ENCODE measurements around the gene DLGAP1. TPM values are rescaled to one million over a fixed set of nuclear protein-coding genes. Genes with fewer than 3 reads are reported as not detected.
A peak's percentile ranks its signal among the peaks of the same experiment; 100 is the strongest.

DLGAP1 gene
- total RNA-seq, 1 experiment from 2014 or later, result not detected

DNA sequence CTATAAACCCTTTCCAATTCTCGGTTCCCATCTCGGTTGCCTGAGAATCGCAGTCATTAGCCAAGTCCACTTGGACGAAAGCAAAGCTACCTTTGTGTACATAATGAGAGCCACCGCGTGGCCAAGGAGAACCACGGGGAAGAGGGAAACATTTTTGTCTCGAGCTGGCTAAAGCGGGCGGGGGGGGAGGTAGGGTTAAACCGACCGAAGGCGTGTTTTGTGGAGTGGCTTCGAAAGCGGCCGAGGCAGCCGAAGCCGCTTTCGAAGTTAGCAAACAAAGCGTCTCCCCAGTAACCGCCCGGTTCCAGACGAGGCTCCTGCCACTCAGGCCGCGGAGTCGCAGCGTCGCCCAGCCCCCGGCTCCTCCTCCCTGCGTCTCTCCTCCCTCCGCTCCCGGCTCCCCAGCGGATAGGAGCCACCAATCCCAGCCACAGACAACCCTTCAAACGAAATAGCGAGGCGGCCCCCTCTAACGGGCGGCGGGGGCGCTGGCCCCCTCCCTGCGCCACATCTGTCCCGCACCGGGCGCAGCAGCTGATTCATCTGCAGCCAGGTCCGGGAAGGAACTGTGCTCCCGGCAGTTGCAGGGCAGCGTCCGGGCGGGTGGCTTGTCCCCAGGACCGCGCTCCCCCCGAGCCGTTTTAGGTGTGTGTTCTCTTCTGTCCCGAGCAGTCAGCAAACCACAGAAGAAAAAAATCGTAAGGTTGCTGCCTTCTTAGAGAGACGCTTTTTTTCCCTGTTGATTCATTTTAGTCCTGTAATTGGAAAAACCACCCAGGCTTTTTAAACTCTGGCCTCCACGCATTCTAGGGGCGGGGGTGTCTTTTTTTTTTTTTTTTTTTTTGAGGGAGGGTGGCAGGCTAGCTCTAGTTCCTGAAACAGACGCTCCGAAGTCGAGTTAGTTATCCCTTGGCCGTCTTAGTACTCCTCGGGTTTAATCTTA is 1006.9 kb downstream of the DLGAP1 start:
- H3K36me3 Mint-ChIP-seq (ENCODE audit: insufficient read depth, unreplicated experiment), result peaks cover 42% of the 10 kb centered on the region
- TF ChIP-seq, protein P1, sequence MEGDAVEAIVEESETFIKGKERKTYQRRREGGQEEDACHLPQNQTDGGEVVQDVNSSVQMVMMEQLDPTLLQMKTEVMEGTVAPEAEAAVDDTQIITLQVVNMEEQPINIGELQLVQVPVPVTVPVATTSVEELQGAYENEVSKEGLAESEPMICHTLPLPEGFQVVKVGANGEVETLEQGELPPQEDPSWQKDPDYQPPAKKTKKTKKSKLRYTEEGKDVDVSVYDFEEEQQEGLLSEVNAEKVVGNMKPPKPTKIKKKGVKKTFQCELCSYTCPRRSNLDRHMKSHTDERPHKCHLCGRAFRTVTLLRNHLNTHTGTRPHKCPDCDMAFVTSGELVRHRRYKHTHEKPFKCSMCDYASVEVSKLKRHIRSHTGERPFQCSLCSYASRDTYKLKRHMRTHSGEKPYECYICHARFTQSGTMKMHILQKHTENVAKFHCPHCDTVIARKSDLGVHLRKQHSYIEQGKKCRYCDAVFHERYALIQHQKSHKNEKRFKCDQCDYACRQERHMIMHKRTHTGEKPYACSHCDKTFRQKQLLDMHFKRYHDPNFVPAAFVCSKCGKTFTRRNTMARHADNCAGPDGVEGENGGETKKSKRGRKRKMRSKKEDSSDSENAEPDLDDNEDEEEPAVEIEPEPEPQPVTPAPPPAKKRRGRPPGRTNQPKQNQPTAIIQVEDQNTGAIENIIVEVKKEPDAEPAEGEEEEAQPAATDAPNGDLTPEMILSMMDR (IDR thresholded peaks at IDR 0.05; ENCODE audit: unreplicated experiment), result no peak
- no TSS peak for BruUV-seq (replicated peaks)
- peaks cover 12% of the 10 kb centered on the region for H3K4me1 Mint-ChIP-seq (ENCODE audit: insufficient read depth, unreplicated experiment)
- CTCF ChIA-PET, result interaction anchor here (0.6 to 3.6 kb wide), 20 partner anchors 9 to 211 kb away, joined by 3 to 14 read pairs (median 4); no protein-coding TSS in a partner anchor
- DNase-seq (ENCODE audit: unreplicated experiment), result peak; percentile 98
- H3K27me3 Mint-ChIP-seq (ENCODE audit: insufficient read depth, unreplicated experiment), result no peaks in the 10 kb centered on the region
- POLR2A ChIA-PET, result interaction anchor here (0.6 to 12.0 kb wide), 55 partner anchors 9 to 1561 kb away, joined by 3 to 242 read pairs (median 5); partner anchors contain the start of genes MYL12A and MYL12B
- H3K27ac Mint-ChIP-seq (ENCODE audit: low read depth, unreplicated experiment), result peak overlapping the region; percentile 99
- no peaks in the 10 kb centered on the region for H3K9me3 Mint-ChIP-seq (ENCODE audit: unreplicated experiment)
- H3K4me3 Mint-ChIP-seq (ENCODE audit: unreplicated experiment), result peak overlapping the region; percentile 95
- intact Hi-C loops (cut with micrococcal nuclease), result loop anchor here (1.0 to 5.0 kb wide), 3 partner anchors 81 to 167 kb away; no protein-coding TSS in a partner anchor

DNA sequence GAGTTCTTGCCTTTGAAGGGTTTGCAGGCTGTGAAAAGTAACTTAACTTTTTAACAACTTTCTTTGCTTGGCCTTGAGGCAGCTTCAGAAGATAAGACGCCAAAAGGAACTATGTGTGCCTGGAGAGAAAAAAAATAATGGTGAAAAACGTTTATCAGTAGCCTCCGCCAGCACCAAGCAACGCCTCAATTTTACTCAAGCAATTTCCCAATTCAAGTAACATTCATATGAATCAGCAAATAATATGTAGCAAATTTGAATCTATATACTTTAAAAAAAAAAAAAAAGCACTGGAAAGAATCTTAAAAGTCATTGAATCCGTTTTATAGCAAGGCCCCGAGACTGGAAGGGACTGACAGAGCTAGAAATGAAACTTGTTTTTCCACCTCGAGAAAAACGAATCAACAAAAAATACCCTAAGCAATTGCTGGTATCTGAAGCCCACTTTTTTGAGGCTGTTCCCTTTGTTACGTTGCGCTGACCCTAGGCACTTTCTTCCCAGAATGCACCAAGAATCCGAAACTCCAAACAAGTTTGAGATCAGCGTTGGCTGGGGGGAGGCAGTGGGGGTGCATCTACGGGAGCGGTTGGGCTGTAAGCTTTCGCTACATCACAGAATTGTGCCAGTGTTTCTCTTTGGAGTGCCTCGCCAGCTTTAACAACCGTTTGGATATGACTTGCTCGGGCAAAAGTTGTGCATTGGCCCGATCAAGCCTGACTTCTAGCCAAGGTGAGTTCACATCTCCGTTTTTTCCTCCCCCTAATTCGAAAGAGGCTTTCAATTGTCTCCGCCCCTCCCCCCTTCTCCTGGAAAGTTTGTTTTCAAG is 1007.8 kb downstream of the DLGAP1 start:
- DNase-seq (ENCODE audit: unreplicated experiment), result peak; percentile 34
- Mint-ChIP-seq H3K27me3 (ENCODE audit: insufficient read depth, unreplicated experiment) (no peaks in the 10 kb centered on the region), H3K4me3 (ENCODE audit: unreplicated experiment) (peak overlapping the region; percentile 95), H3K36me3 (ENCODE audit: insufficient read depth, unreplicated experiment) (peaks cover 33% of the 10 kb centered on the region), H3K4me1 (ENCODE audit: insufficient read depth, unreplicated experiment) (peaks cover 12% of the 10 kb centered on the region), H3K27ac (ENCODE audit: low read depth, unreplicated experiment) (peak overlapping the region; percentile 99), H3K9me3 (ENCODE audit: unreplicated experiment) (no peaks in the 10 kb centered on the region)
- intact Hi-C loops (cut with micrococcal nuclease), result loop anchor here (1.0 to 5.0 kb wide), 3 partner anchors 80 to 166 kb away; no protein-coding TSS in a partner anchor
- TF ChIP-seq, protein P1 (IDR thresholded peaks at IDR 0.05; ENCODE audit: unreplicated experiment), result no peak
- ChIA-PET POLR2A (interaction anchor here (0.6 to 12.0 kb wide), 47 partner anchors 7 to 232 kb away, joined by 3 to 242 read pairs (median 5); partner anchors contain the start of genes MYL12A and MYL12B), CTCF (interaction anchor here (0.6 to 3.6 kb wide), 26 partner anchors 8 to 219 kb away, joined by 3 to 14 read pairs (median 4); no protein-coding TSS in a partner anchor)
- no TSS peak for BruUV-seq (replicated peaks)

Small RNAs within 50 kb of the gene (microRNA-seq; reads per million reads assigned to microRNA genes)
- not detected for gene MIR6718
